ENCODE data around the gene TMC7.
A peak's percentile ranks its signal among the peaks of the same experiment; 100 is the strongest.

GRCh38 chr16:19071811-19072777 lies 88.4 kb downstream of the TMC7 start:
- peak in 3 of 4 experiments; percentile 56 to 67 (median 57) for TF ChIP-seq CTCF (IDR thresholded peaks at IDR 0.05)
- no peak for TF ChIP-seq POLR2A (IDR thresholded peaks at IDR 0.05)
- peak; percentile 10 for TF ChIP-seq POLR2AphosphoS5 (IDR thresholded peaks at IDR 0.05)

Data from prostate gland (tissue), 2 donors.